ENCODE results near the gene SNX21. TPM values are rescaled to one million over a fixed set of nuclear protein-coding genes. Genes with fewer than 3 reads are reported as not detected.

SNX21 gene
- total and polyA plus RNA-seq, 9 of the 15 experiments (the other 6 are each of a cell fraction or from before 2014, with no cell fraction given): 0.10 to 1.2 (median 0.42) TPM

GRCh38 chr20:45890985-45891983 is 57.7 kb downstream of the SNX21 start, which contains the start of the genes CTSA and NEURL2 (continued):
- TF ChIP-seq SNRNP70 (optimal IDR thresholded peaks at IDR 0.05; ENCODE audit: low read depth, low read length) (no peak), ZNF717 (CRISPR knock-in tag; IDR thresholded peaks at IDR 0.05) (no peak), ZNF695 (CRISPR knock-in tag; IDR thresholded peaks at IDR 0.05) (no peak), RBFOX2 (IDR thresholded peaks at IDR 0.05; ENCODE audit: low read depth, low read length) (peak; percentile 89), ZNF318 (IDR thresholded peaks at IDR 0.05; ENCODE audit: borderline replicate concordance in 1 of 2, low read depth in 1 of 2) (no peak), HNRNPLL (IDR thresholded peaks at IDR 0.05; ENCODE audit: low read depth, low read length, poor library complexity, severe bottlenecking) (no peak), HSF4 (CRISPR knock-in tag; IDR thresholded peaks at IDR 0.05; ENCODE audit: borderline replicate concordance) (no peak), SMARCB1 (IDR thresholded peaks at IDR 0.05; ENCODE audit: insufficient read length, low read depth) (no peak), NRF1 (conservative IDR thresholded peaks at IDR 0.05 in 1 of 2, IDR thresholded peaks at IDR 0.05 in 1 of 2) (peak; percentile 27 to 36; a peak in 2 of 4 replicates), KLF16 (IDR thresholded peaks at IDR 0.05) (peak; percentile 46; the same call in 1 of the 2 replicates), ZNF175 (CRISPR knock-in tag; IDR thresholded peaks at IDR 0.05; ENCODE audit: low read depth) (no peak)
- TF ChIP-seq, protein P1, sequence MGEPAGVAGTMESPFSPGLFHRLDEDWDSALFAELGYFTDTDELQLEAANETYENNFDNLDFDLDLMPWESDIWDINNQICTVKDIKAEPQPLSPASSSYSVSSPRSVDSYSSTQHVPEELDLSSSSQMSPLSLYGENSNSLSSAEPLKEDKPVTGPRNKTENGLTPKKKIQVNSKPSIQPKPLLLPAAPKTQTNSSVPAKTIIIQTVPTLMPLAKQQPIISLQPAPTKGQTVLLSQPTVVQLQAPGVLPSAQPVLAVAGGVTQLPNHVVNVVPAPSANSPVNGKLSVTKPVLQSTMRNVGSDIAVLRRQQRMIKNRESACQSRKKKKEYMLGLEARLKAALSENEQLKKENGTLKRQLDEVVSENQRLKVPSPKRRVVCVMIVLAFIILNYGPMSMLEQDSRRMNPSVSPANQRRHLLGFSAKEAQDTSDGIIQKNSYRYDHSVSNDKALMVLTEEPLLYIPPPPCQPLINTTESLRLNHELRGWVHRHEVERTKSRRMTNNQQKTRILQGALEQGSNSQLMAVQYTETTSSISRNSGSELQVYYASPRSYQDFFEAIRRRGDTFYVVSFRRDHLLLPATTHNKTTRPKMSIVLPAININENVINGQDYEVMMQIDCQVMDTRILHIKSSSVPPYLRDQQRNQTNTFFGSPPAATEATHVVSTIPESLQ (CRISPR knock-in tag; IDR thresholded peaks at IDR 0.05): peak; percentile 61; the same call in 1 of the 2 replicates
- TF ChIP-seq, protein P2, sequence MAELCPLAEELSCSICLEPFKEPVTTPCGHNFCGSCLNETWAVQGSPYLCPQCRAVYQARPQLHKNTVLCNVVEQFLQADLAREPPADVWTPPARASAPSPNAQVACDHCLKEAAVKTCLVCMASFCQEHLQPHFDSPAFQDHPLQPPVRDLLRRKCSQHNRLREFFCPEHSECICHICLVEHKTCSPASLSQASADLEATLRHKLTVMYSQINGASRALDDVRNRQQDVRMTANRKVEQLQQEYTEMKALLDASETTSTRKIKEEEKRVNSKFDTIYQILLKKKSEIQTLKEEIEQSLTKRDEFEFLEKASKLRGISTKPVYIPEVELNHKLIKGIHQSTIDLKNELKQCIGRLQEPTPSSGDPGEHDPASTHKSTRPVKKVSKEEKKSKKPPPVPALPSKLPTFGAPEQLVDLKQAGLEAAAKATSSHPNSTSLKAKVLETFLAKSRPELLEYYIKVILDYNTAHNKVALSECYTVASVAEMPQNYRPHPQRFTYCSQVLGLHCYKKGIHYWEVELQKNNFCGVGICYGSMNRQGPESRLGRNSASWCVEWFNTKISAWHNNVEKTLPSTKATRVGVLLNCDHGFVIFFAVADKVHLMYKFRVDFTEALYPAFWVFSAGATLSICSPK (IDR thresholded peaks at IDR 0.05; ENCODE audit: borderline replicate concordance): no peak
